GM12875 (cell line): ENCODE results near the gene XKRX.

ENCODE experiments used
- H3K4me3 ChIP-seq: one replicate; pipeline ENCODE4 v1.5.1; 2011; ENCODE audit warnings: low read depth, low read length, control low read depth
- TF ChIP-seq, protein P1 (sequence below): IDR thresholded peaks from 2 replicates; pipeline ENCODE4 v1.5.1; 2011; ENCODE audit warnings: low read depth, mild to moderate bottlenecking, control low read depth, inconsistent platforms, low read length, moderate library complexity, borderline replicate concordance; ENCODE audit not compliant: insufficient read depth

XKRX gene

DNA sequence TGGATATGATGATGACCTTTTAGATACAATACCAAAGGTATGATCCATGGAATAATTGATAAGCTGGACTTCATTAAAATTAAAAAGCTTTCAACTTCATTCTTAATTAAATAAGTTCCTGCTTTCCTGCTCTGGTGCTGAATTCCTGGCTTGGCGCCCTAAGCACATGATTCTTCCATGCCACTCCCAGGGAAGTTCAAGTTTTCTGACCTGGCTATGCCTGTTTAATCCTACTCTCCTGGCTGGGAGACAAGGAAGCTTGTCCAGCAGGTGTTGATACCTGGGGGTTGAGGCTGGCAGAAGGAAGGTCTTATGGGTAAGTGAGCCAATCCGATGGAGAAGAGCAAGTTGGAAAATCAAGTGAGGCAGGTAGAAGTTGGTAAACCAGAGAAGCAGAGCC lies 24.3 kb downstream of the XKRX start:
- H3K4me3 ChIP-seq: no peak overlapping the region
- TF ChIP-seq, protein P1, sequence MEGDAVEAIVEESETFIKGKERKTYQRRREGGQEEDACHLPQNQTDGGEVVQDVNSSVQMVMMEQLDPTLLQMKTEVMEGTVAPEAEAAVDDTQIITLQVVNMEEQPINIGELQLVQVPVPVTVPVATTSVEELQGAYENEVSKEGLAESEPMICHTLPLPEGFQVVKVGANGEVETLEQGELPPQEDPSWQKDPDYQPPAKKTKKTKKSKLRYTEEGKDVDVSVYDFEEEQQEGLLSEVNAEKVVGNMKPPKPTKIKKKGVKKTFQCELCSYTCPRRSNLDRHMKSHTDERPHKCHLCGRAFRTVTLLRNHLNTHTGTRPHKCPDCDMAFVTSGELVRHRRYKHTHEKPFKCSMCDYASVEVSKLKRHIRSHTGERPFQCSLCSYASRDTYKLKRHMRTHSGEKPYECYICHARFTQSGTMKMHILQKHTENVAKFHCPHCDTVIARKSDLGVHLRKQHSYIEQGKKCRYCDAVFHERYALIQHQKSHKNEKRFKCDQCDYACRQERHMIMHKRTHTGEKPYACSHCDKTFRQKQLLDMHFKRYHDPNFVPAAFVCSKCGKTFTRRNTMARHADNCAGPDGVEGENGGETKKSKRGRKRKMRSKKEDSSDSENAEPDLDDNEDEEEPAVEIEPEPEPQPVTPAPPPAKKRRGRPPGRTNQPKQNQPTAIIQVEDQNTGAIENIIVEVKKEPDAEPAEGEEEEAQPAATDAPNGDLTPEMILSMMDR: no peak

DNA sequence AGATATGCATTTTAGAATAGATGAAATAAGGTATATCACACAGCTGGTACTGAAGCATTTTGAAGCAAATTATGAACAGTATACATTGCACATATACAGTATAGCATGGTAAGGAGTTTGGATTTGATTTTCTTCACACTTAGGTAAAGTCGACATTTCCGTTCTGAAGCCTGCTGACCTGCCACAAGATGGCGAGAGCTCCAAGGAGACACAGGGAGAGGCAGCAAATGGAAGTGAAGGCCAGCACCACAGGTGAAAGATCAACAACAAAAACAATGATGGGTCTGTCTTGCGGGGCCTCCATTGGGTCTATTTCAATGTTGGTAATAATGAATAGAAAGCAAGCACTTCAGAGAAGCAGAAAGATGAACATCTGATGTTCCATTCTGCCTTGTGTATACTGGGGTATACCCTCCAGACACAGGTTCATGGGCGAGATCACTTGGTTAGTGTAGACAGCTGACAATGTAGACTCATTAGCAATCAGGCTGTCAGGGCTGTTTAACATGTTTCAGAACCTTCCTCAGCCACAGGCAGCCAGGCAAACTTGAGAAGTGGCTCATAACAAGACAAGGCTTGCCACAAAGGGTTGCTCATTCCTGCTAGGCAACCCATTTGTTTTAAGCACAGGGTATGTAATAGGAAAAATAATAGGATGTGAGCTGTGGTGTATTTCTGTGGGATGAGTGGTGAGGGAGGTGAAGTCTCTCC lies 33.2 kb downstream of the XKRX start:
- no peak overlapping the region for H3K4me3 ChIP-seq
- TF ChIP-seq, protein P1: peak; percentile 53; the same call in 1 of the 2 replicates

DNA sequence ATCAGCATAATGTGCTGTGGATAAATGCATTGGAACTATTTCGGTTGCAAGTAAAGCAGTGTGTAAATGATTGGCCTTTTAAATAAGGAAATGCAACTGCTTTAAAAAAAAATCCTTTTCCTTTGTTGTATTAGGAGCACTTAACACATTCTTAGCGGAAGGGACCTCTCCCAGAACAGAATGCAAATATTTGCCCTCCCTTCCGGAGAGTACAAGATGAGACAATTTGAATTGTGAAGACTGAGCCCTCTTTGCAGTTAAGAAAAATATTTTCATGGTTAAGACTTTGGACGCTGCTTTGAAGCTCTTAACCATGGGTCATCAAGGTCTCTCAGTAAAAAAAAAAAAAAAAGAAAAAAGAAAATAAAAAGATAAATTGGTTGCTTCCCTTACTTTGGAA lies 45.1 kb downstream of the XKRX start:
- no peak overlapping the region for H3K4me3 ChIP-seq
- TF ChIP-seq, protein P1: no peak

DNA sequence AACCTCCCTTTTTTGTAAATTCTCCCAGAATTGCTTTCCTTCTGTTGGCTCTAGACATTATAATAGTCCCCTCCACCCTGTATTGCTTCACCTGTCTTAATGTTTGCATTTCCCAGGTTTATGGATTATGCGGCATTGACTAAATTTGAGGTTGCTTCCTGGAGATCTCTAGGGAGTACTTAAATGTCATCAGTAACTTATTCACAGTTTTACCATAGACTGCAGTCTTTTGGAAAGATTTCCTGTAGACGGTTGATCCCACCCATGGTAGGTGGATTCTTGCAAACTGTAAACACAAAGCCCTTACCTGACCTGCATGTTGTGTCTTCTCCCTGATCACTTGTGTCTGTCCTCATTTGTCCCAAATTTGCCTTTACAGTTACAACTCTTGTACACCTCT lies 48.3 kb downstream of the XKRX start:
- no peak overlapping the region for H3K4me3 ChIP-seq
- TF ChIP-seq, protein P1: no peak

DNA sequence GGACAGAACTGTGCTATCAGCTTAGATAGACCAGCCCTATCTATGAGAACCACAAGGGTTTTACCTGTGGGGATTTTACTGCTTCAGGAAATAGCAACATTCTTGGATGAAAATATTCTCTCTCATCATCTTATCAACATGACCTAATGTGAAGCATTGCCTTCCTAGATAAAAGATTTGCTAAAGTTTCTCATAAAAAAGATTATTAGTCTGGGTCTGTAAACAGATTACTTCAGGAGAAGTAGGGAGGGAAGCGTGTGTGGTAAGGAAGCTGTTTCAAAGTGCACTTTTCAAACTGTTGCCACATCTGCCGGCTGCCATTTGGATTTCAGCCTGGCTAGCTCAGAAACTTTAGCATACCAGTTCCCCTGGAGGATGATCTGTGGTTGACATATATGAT lies 54.4 kb downstream of the XKRX start, which contains the start of gene NOX1:
Gene NOX1, minus strand, starts transcription at position 35 of the 400 bp plus-strand sequence. CDS start 220 bp downstream, outside the sequence.
- TF ChIP-seq, protein P1: no peak
- H3K4me3 ChIP-seq: no peak within 1 kb of the TSS

DNA sequence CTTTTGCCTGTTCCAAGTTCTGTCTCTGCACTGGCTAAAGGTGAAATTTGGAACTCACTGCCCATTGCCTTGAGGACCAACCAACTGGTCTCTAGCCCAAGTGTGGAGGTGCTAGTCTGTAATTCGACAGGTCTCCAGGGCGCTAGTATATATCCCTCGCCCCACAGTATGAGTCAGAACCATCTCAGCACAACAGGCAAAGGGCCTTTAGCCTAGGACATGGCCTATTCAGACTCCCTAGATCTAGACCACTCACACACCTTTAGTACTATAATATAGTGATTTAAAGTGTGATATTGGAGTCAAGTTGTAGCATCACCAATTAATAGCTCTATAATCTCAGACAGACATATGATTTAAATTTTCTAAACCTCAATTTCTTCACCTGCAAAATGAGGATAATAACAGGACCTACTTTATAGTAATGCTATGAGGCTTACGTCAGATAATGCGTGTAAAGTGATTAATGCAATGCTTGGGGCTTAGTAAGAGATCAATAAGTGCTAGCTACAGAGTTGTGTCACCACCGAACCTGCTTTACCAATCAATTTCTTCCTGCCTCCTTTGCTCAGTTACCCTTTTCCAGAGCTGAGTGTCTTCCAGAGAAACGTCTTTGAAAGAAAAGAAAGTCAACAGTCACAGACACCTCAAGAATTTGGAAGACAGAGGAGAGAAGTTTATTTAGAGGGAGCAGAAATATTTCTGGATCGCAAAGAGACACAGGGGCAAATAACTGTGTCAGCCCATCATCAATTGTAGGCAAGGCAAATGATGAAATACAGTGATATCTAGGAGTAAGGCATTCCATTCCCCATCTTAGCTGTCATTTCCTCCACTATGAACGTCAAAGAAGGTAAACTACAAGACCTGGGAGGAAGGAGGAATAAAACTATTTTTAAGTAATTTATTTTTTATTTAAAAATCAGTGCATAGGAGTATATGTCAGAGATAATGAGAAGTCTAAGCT lies 56.8 kb downstream of the XKRX start:
- TF ChIP-seq, protein P1: no peak
- H3K4me3 ChIP-seq: no peak overlapping the region
